Fibroblast of lung (primary cell): ENCODE results near the gene CTNNA2. TPM values are rescaled to one million over a fixed set of nuclear protein-coding genes. Genes with fewer than 3 reads are reported as not detected.

Experiments
- DNase-seq, 2 donors: peaks; one replicate each; pipeline versions ENCODE4 v3.0.0 to v3.0.0-alpha.2; 2010; ENCODE audit warnings: low read depth in 2 of 2
- H2AFZ ChIP-seq: 2 replicates; pipeline ENCODE4 v1.5.1; 2012; ENCODE audit warnings: low read length, control low read depth, inconsistent platforms
- H3K27ac ChIP-seq: 2 replicates; pipeline ENCODE4 v1.5.1; 2011; ENCODE audit warnings: low read length, control low read depth; ENCODE audit not compliant: insufficient read depth
- H3K27me3 ChIP-seq: 2 replicates; pipeline ENCODE4 v1.5.1; 2011; ENCODE audit warnings: mild to moderate bottlenecking, low read length; ENCODE audit not compliant: control insufficient read depth, insufficient read depth
- H3K36me3 ChIP-seq: 2 replicates; pipeline ENCODE4 v1.5.1; 2011; ENCODE audit warnings: low read length; ENCODE audit not compliant: control insufficient read depth, insufficient read depth
- H3K4me1 ChIP-seq: 2 replicates; pipeline ENCODE4 v1.5.1; 2011; ENCODE audit warnings: low read length; ENCODE audit not compliant: control insufficient read depth, insufficient read depth; ENCODE audit errors: extremely low read depth
- H3K4me2 ChIP-seq: 2 replicates; pipeline ENCODE4 v1.5.1; 2011; ENCODE audit warnings: low read length, control low read depth; ENCODE audit not compliant: insufficient read depth; ENCODE audit errors: extremely low read depth
- H3K4me3 ChIP-seq, 4 experiments: fragments of 200-600 bp in 1 of 4; sonication (generic) in 1 of 4; replicated peaks in 1 of 4; 2 replicates each; pipeline ENCODE4 v1.5.1; 2011 to 2016; ENCODE audit warnings: low read length in 4 of 4, low read depth in 3 of 4, mild to moderate bottlenecking in 3 of 4, control low read depth in 2 of 4, inconsistent platforms in 1 of 4, mixed read lengths in 1 of 4; ENCODE audit not compliant: insufficient read depth in 1 of 4; ENCODE audit errors: control extremely low read depth in 1 of 4
- H3K79me2 ChIP-seq: 2 replicates; pipeline ENCODE4 v1.5.1; 2012; ENCODE audit warnings: mild to moderate bottlenecking, low read length, inconsistent platforms; ENCODE audit not compliant: control insufficient read depth, insufficient read depth
- H3K9ac ChIP-seq: 2 replicates; pipeline ENCODE4 v1.5.1; 2011; ENCODE audit warnings: mild to moderate bottlenecking, low read length, control low read depth; ENCODE audit not compliant: insufficient read depth
- H3K9me3 ChIP-seq: 2 replicates; pipeline ENCODE4 v1.5.1; 2012; ENCODE audit warnings: low read depth, low read length; ENCODE audit not compliant: control insufficient read depth, insufficient read depth
- H4K20me1 ChIP-seq: 2 replicates; pipeline ENCODE4 v1.5.1; 2011; ENCODE audit warnings: low read length; ENCODE audit not compliant: control insufficient read depth, insufficient read depth; ENCODE audit errors: extremely low read depth
- CTCF ChIP-seq, 2 donors: IDR thresholded peaks in 1 of 2; conservative IDR thresholded peaks in 1 of 2; 1 replicate in 1 of 2; 2 replicates in 1 of 2; pipeline ENCODE4 v1.5.1; 2011 to 2012; ENCODE audit warnings: low read length in 2 of 2, control low read depth in 1 of 2, inconsistent platforms in 1 of 2, low read depth in 1 of 2, mild to moderate bottlenecking in 1 of 2
- EZH2 ChIP-seq: IDR thresholded peaks from 2 replicates; pipeline ENCODE4 v1.5.1; 2012; ENCODE audit warnings: low read length, control low read depth, mild to moderate bottlenecking; ENCODE audit errors: missing control alignments
- polyA plus RNA-seq, 2 donors: library from polyadenylated mRNA; depleted of rRNA in 1 of 2; stranded (reverse) in 1 of 2; unstranded in 1 of 2; fragments of >200 nt; gene quantifications; 2 replicates each; pipeline ENCODE4 v1.2.1, GENCODE V29; 2011 to 2012; ENCODE audit warnings: missing spikeins in 1 of 2
- total RNA-seq: library from RNA; depleted of rRNA; stranded (reverse); fragments of >200 nt; gene quantifications from 2 replicates; pipeline ENCODE4 v1.2.1, GENCODE V29; 2014

Gene CTNNA2
- total and polyA plus RNA-seq, 2 donors (not counting 1 experiment from before 2014, with no cell fraction given): not detected

DNA sequence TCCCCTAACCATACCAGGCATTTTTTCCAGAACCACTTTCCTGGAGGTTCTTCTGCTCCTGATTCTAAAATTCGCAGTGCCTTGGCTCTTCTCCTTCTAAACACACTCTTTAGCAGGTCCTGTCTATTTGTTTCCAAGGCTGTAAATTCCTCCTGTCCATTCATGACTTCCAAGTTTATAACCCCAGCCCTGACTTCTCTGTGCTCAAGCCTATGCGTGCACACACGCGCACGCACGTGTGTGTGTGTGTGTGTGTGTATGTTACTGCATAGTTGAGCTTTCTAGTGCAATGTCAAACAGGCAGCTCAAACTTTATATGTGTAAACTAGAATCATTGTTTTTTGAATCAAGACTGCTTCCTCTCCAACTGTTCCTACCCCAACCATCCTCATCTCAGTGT lies 454.0 kb downstream of the CTNNA2 start:
- H3K9me3 ChIP-seq: no peaks in the 10 kb centered on the region
- no peak for DNase-seq
- H3K27me3 ChIP-seq: no peaks in the 10 kb centered on the region
- no peaks in the 10 kb centered on the region for H3K79me2 ChIP-seq
- H3K4me1 ChIP-seq: no peaks in the 10 kb centered on the region
- no peaks in the 10 kb centered on the region for H4K20me1 ChIP-seq
- no peak overlapping the region for H2AFZ ChIP-seq
- no peaks in the 10 kb centered on the region for H3K36me3 ChIP-seq
- no peak overlapping the region for H3K9ac ChIP-seq
- TF ChIP-seq EZH2: no peak
- no peak for TF ChIP-seq CTCF (conservative IDR thresholded peaks at IDR 0.05 in 1 of 2, IDR thresholded peaks at IDR 0.05 in 1 of 2; ENCODE audit: low read depth in 1 of 2, low read length in 2 of 2)
- H3K27ac ChIP-seq: no peak overlapping the region
- no peak overlapping the region for H3K4me3 ChIP-seq
- no peak overlapping the region for H3K4me2 ChIP-seq

DNA sequence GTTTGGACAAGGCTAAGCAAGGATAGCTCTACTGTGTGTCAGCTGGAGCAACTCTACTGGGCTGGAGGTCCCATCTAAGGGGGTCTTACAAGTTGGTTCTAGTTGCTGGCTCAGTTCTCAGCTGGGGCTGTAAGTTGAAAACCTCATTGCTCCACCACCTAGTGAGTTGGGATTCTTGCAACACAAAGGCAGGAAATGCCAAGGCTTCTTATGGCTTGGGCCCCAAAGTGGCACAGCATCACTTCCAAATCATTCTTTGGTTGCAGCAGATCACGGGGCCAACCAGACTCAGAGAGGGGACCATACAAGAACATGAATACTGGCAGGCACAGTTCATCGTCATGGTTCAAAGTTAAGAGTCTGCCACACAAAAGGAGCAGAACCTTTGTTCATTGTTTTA lies 459.0 kb downstream of the CTNNA2 start:
- Histone ChIP-seq H3K79me2 (no peaks in the 10 kb centered on the region), H2AFZ (no peak overlapping the region), H3K9me3 (no peaks in the 10 kb centered on the region), H4K20me1 (no peaks in the 10 kb centered on the region), H3K27me3 (no peaks in the 10 kb centered on the region), H3K36me3 (no peaks in the 10 kb centered on the region), H3K27ac (no peak overlapping the region), H3K4me1 (no peaks in the 10 kb centered on the region), H3K9ac (no peak overlapping the region), H3K4me3 (no peak overlapping the region), H3K4me2 (no peak overlapping the region)
- no peak for DNase-seq
- no peak for TF ChIP-seq EZH2
- no peak for TF ChIP-seq CTCF (conservative IDR thresholded peaks at IDR 0.05 in 1 of 2, IDR thresholded peaks at IDR 0.05 in 1 of 2; ENCODE audit: low read depth in 1 of 2, low read length in 2 of 2)

DNA sequence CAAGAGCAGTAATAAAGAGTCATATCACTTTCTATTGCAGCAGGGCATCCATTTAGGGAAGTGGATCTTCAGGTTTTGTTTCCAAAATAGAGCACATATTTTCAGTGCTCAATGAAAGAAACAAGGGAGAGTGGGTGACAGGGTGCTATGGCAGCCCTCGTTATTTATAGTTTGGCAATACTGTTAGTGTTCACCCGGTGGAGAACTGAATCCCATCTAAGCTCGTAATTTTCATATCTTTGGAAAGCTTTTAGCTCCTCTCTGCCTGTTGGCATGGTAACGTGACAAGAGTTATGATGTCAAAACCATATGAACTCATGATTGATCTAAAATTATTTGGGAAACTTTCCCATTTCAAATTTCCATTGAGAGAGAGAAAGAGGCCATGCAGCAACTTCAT lies 459.8 kb downstream of the CTNNA2 start:
- Histone ChIP-seq H2AFZ (no peak overlapping the region), H3K9ac (no peak overlapping the region), H3K27me3 (no peaks in the 10 kb centered on the region), H3K4me2 (no peak overlapping the region), H3K36me3 (no peaks in the 10 kb centered on the region), H3K4me1 (no peaks in the 10 kb centered on the region), H4K20me1 (no peaks in the 10 kb centered on the region), H3K27ac (no peak overlapping the region), H3K79me2 (no peaks in the 10 kb centered on the region), H3K9me3 (no peaks in the 10 kb centered on the region), H3K4me3 (no peak overlapping the region)
- TF ChIP-seq EZH2: no peak
- no peak for TF ChIP-seq CTCF (conservative IDR thresholded peaks at IDR 0.05 in 1 of 2, IDR thresholded peaks at IDR 0.05 in 1 of 2; ENCODE audit: low read depth in 1 of 2, low read length in 2 of 2)
- no peak for DNase-seq
